HG03354 (cell line): ENCODE data around the gene LOXL3.
"Not testable (repeated sequence)": the region's sequence is repeated elsewhere in the genome, so short reads cannot be mapped to it uniquely, and the experiment has no call there.

ENCODE experiments used
- ATAC-seq: cut with Tn5 transposase; IDR thresholded peaks from one replicate; pipeline ENCODE4 v1.9.1; 2021; ENCODE audit warnings: mild to moderate bottlenecking; ENCODE audit not compliant: unreplicated experiment, poor library complexity, severe bottlenecking

The LOXL3 gene

DNA sequence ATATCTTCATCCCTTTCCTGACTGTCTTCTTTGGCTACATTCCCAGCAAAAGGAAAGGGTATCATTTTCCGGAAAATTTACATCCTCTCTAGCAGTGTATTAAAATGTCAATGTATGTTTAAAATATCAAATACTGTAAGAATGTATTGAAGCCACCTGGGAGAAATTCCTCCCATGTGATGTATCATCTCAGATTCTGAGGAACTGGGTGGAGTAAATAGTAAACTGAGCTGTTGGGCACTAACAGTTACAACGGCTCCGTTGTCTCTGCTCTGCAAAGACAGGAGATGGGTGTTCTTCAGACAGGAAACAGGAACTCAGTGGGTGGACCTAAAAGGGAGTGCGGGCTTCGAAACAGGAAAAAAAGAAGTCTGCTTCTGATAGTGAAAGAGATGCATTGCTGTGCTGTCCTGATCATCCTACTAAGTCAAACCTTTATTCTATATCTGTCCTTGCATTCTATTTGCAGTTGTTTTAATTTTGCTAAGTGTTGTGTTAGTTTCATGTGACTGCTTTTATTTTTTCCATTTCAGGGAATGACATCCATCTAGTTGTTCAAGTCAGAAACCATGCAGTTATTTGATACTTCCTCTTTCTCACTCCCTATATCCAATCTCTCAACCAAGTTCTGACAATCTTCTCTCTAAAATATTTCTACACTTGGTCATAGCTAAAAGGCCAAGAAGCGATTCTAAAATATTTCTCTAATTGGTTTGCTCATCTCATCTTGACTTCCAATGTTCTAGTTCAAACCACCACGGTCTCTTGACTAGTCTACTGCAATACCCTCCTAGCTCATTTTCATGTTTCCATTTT is 20.2 kb upstream of the LOXL3 start:
- ATAC-seq, result peak; percentile 40

DNA sequence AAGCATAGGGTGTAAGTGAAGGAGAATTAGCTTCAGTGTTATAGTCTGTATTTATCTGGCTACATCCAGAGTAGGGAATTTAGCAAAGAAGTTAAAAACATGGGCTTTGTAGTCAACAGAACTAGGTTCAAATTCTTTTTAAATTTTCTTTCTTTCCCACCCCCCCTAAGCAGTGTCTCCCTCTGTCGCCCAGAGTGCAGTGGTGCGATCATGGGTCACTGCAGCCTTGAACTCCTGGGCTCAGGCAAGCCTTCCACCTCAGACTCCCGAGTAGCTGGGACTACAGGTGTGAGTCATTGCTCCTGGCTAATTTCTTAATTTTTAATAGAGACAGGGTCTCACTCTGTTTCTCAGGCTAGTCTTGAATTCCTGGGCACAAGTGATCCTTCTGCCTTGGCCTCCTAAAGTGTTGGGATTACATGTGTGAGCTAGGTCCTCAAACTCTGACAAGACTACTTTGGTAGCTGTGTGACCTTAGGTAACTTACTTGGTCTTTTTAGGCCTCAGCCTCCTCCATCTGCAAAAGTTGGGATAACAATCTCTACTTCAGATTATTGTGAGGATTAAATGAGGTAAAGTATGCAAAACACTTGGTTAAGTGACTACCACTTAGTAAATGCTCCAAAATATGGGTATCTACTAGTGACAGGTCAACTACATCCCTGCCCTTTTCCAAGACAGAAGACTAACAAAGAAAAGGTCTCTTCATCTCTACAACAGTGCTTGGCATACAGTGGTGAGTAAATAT is 18.6 kb upstream of the LOXL3 start:
- ATAC-seq, result no peak

DNA sequence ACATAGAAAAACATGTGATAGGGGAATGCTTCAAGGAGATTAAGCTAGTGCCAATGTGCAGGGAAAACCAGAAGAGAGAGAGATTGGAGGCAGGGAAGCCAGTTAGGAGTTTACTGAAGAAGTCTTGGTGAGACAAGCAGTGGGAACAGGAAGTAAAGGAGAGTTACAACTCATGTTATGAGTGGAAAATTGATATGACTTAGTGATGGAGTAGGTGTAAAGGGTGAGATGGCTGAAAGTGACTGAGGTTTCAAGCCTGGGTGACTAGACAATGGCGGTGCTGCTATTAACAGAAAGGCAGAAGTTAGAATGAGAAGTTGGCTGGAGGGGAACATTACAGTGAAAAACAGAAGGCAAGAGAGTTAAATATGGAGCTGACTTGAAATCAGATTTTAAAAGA is 17.3 kb upstream of the LOXL3 start:
- ATAC-seq, result peak; percentile 79

DNA sequence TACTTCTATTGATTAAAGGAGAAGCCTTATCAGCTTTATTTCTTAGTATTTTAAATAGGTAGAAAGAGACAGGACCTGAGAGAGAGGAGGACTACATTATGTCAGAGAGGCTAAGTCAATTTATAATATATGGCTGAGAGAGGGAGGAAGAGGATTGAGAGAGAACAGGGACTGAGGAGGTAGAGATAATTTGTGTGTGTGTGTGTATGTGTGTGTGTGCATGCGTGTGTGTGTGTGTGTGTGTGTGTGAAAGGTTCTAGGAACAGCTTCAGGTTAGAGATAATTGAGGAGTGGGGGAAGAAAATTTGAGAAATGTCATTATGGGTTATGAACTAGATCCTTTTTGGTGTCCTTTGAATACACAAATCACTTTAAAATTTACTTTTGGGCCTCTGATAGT is 15.9 kb upstream of the LOXL3 start:
- no peak for ATAC-seq

DNA sequence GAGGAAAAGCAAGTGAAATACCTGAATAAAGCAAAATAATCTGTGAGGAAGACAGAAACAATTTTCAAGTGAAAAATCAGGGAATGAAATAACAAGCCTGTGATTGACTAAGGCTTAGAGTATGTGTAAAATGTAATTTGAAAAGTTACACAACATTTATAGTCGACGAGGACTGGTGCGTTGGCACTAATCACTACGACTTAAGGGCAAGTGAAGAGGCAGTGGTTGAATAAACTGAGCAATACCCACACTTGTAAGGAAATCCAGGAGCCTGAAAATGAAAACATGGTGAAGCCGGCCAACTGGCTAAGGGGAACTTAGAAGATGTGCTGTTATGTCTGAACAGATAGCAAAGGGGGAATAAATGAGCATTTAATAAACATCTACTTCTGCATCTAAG is 14.1 kb upstream of the LOXL3 start:
- no peak for ATAC-seq

DNA sequence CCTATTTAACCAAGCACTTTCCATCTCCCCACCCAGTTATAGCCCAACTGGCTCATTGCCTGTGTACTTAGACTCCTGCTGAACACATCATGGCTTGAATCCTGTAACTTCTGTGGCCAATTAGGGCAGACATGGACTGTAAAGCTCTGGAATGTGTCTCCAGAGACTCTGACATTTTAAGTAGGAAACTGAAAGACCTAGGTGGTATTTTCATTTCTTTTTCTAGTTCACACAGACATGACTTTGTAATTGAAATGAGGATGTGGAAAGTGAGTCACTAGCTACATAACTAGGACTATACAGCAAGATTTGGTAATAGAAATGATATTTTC is 13.0 kb upstream of the LOXL3 start:
- ATAC-seq, result no peak

DNA sequence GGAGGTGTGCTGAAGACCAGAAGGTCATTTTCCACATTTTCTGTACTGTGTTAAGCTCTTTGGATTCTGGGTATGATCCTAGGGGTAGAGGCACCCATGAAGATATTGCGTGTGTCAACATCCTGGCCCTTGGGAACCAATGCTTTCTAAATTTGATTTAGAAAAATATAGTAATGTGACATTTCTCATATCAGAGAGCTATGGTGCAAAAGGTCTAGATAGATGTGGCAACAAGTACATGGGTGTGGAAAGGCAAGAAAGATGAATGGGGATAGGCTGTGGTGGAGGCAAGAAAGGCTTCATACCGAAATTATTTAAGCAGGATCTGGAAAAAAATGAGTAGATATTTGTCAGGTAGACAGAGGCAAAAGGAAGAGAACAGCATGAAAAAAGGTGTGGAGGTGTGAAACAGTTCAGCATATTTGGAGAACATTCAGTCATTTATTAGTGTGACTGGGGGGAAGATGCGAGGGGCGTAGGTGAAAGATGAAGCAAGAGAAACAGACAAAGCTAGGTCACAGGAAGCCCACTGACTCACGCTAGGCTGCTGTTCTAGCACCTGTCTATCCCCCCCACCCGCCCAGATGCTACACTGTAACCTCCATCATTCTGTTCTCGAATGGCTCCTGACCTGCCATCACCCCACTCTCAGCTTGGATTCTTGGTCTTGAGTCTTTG is 12.5 kb upstream of the LOXL3 start:
- ATAC-seq, result no peak

DNA sequence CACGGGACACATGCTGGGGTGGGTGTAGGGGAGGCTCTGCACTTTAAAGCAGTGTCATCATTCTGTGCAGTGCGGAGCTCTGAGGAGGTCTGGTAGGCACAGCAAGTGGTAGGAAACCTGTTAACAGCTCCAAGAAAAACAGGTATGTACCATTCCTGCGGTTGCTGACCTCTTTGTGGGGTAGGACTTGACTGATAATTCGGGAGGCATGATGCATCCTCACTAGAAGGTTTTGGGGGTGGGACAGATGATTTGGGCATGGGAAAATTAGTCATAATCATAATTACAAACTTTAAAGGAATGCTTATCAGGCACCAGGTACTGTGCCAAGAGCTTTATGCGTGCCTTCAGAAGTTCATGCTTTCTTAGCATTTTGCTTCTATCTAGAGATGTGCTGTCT is 10.5 kb upstream of the LOXL3 start:
- ATAC-seq, result no peak

DNA sequence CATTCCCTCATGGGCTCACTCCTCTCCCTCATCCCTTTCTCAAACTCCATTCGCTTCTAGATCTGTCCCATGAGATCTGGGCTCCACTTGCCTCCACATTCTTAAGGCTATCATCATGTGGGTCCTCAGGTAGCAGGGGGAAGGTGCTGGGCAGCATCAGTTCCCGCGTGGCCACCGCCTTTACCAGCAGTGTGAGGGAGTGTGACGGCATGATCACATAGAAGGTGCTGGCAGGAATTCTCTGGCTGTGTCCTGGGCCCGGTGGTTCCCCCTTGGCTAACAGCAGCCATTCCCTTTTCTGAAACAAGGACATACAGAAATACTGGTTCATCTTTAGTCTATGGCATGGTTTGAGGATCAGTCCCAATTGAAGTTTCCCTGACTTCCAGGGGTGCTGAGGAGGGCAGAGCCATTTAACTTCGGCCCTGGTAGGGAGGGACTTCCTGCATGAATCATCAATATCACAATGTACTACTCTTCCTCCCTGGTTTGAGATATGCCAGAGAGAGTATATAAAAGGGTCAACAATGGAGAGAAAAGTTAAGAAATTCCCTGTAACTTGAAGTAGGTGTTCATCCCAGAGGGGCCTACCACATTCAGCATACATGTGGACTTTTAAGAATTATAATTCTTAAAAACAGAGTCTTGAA is 8.5 kb upstream of the LOXL3 start:
- no peak for ATAC-seq

DNA sequence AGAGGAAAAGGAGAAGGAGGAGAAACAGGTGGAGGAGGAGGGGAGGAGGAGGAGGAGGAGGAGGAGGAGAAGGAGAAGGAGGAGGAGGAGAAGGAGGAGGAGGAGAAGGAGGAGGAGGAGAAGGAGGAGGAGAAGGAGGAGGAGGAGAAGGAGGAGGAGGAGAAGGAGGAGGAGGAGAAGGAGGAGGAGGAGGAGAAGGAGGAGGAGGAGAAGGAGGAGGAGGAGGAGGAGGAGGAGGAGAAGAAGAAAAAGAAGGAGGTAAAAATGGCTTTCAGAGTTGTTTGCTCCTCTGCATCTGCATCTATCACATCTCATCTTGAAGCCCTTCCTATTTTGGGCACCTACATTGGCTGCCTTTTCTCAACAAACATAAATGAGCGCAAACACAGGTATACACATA is 7.3 kb upstream of the LOXL3 start:
- not testable (repeated sequence) for ATAC-seq

DNA sequence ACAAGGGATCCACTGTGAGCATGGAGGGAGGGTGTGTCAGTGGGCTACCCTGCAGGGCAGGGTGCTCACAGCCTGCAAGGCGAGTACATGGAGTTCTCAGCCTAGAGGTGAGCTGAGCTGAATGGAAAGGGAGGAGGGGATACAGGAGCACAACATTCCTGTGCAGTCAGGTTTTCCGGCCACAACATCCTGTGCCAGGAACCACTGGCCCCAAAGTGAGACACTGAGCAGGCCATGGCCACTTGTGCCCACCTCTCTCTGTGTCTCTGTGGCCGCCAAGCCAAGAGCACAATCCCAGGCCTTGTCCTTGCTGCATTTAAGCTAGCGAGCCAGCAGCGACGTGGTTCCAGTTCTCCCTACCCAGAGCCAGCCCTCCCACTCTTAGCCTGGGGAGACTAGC is 6.8 kb upstream of the LOXL3 start:
- ATAC-seq, result no peak

DNA sequence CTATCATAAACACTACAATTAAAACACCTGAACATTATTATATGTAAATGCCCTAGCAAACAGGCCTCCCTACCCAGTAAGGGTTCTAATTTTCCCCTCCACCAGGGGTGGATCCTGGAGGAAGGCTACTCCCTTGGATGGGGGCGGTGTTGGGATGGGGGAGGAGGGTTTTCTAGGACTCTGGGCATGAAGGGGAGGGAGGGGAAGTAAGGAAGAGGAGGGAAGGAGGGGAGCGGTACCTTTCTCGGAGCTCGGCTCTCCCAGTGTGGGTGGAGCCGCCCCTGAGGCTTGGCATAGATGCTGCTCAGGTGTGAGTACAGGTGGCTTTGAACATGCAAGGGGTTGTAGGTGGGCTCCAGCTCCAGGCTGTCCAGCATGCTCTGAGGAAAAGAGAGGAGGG is 6.2 kb upstream of the LOXL3 start:
- no peak for ATAC-seq

DNA sequence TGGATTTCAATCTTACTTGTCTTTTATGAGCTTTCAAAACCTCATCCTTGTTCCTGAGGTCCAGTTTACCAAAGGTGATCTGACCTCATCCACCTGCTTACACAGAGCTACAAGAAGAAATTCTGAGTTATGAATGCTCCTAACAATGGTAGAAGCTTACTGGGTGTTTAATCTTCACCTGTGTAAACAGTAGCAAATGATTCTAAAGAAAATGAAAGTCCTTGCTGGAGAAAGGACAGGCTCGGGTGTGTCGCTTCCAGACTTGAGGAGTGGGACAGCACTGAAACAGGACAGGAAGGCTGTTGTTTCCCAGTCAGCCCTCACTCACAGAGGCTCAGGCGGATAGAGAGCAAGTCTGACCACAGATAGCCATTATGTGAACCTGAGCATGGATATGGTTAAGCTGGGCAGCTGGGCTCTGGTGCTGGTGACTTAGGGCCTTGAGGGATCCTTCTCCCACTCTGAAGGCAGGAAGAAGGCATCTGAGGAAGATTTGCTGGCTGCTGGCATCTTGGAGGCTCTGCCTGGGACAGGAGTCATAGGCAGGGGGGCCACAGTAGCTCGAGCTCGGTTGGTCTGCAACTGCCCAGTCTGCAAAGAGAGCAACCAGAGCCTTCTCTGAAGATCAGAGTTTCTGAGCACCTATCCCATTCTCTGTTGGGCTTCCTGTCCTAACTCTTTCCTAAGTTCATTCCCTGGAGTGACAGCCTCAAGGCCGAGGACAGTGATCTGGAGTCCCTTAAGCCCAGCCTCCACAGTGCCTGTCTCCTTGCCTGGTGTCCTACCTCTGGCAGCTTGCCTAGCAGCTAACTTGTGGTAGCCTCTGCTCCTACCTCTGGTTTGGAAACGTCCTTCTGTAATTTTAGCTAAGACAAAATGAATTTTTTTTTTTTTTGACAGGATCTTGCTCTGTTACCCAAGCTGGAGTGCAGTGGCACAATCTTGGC is 4.8 kb upstream of the LOXL3 start:
- no peak for ATAC-seq

DNA sequence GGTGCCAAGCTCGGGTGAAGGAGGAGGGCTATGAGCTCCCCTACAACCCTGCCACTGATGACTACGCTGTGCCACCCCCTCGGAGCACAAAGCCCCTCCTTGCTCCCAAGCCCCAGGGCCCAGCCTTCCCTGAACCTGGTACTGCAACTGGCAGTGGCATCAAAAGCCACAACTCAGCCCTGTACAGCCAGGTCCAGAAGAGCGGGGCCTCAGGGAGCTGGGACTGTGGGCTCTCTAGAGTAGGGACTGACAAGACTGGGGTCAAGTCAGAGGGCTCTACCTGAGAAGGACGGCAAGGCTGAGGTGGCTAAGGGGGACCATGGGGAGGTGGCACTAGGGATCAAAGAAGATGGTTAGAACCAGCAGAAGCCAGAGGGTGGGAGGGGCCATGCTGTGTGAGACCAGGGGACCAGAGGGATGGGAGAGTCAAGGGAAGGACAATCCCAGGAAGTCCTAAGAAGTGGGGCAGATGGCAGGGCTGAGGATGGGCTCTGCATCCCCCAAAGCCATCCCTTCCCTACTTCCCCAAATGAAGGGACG is 3.2 kb upstream of the LOXL3 start:
- ATAC-seq, result no peak

DNA sequence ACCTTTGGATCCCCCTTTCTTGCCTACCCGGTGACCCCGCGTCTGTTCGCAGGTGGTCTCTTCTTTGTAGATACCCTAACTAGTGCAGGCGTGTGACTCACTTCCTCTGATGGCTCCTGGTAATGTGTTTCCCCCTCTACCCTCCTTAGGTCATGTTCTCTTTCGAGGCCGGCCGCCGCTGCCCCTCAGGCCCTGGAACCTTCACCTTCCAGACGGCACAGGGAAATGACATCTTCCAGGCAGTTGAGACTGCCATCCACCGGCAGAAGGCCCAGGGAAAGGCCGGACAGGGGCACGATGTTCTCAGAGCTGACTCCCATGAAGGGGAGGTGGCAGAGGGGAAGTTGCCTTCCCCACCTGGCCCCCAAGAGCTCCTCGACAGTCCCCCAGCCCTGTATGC is 2.4 kb upstream of the LOXL3 start:
- ATAC-seq, result no peak

DNA sequence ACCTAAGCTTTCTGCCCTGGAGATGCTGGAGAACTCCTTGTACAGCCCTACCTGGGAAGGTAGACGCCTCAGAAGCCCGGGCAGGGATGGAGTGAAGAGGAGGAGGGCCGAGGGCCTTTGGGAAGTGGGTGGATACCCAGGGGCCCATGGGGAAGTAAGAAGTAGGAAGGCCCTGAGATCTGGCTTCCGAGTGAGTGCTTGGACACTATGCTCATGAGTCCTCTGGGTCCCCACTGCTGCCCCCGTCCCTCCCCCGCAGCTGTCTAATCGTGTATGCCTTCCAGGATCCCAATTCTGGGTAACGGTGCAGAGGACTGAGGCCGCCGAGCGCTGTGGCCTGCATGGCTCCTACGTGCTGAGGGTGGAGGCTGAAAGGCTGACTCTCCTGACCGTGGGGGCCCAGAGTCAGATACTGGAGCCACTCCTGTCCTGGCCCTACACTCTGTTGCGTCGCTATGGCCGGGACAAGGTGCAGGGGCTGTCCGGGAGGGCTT is 1.9 kb upstream of the LOXL3 start:
- ATAC-seq, result no peak

DNA sequence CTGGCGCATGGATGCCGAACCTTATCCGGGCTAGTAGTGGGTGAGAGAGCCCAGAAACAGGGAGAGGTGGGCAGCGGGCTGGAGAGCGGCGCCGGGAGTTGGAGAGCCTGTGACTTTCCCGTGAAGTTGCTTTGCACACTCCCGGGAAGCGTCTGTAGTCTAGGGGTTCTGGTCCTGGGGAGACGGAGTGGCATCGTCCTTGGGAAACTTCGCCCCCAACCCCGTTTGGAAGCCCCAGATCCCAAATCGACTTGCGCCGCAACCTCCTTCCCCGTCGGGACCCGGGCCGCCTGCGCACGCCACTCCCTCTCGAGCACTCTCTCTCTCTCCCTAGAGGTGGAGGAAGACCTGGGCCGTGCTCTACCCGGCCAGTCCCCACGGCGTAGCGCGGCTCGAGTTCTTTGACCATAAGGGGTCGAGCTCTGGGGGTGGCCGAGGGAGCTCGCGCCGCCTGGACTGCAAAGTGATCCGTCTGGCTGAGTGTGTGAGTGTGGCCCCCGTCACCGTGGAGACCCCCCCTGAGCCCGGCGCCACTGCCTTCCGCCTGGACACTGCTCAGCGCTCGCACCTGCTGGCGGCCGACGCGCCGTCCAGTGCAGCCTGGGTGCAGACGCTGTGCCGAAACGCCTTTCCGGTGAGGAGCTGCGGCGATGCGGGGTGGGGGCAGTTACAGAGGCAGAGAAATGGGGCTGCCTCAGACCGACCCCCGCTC is 1.2 kb upstream of the LOXL3 start:
- ATAC-seq, result peak; percentile 61
